ENCODE measurements around the gene PSMC1. TPM values are rescaled to one million over a fixed set of nuclear protein-coding genes. Genes with fewer than 3 reads are reported as not detected.
"Not testable (repeated sequence)": the region's sequence is repeated elsewhere in the genome, so short reads cannot be mapped to it uniquely, and the experiment has no call there.

Gene PSMC1
- total and polyA plus RNA-seq, 11 donors: 113 to 378 (median 126) TPM

GRCh38 chr14:90235179-90235976, 21.0 kb upstream of the PSMC1 start:
- peak; percentile 37 to 89 (median 82) for ATAC-seq
- no peak overlapping the region for H3K27ac ChIP-seq
- no peaks in the 10 kb centered on the region for H3K36me3 ChIP-seq
- no peak overlapping the region for H3K4me3 ChIP-seq
- intact Hi-C loops (cut with DNase I): loop anchor here in 8 of 10 donors (1.0 to 5.0 kb wide), 4 partner anchors 173 to 263 kb away; partner anchors contain the start of gene KCNK13 (in 1 of the 8)
- peaks cover 0 to 4% (median 0%) of the 10 kb centered on the region in 9 donors for H3K27me3 ChIP-seq
- 16 to 19% (median 18%) methylated on average over 21 to 25 of the region's 25 CpGs for WGBS, 4 donors
- TF ChIP-seq CTCF (IDR thresholded peaks at IDR 0.05) (peak; percentile 77 to 99 (median 89)), POLR2A (IDR thresholded peaks at IDR 0.05) (no peak)
- H3K9me3 ChIP-seq: peaks cover 0 to 38% (median 27%) of the 10 kb centered on the region in 12 donors
- DNase-seq: peak; percentile 34 to 82 (median 55)
- H3K4me1 ChIP-seq: peaks cover 0 to 4% (median 0%) of the 10 kb centered on the region in 12 donors

DNA sequence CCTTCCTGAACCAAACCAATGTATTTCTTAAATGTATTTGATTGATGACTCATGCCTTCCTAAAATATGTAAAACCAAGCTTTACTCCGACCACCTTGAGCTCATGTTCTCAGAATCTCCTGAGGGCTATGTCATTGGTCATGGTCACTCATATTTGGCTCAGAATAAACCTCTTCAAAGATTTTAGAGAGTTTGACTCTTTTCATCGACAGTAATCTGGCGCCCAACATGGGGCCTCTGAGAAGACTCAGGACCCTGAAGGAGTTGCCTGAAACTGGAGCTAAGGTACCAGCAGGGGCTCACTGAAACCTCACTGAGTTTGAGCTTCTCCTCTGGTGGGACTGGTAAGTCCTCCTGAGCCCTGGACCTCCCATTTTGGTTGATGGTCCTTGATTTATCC, 17.2 kb upstream of the PSMC1 start:
- 77 to 86% (median 80%) methylated on average over 3 of the region's 3 CpGs for WGBS, 4 donors

DNA sequence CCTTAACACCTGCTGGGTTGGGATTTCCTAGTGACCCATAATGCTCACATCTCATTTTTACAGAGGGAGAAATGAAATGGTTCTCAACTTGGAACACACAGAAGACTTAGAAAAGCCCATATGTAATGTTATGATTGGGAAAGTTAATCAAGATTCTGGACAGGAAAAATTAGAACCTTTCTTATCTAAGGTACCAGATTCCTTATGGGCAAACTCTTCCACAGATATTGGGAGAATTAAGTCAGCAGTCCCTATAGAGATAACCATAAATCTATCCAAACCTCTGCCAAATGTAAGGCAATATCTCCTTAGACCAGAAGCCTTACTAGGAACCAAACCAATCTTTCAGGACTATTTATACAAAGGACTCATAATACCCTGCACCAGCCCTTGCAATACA, 13.9 kb upstream of the PSMC1 start:
- Histone ChIP-seq H3K36me3 (no peaks in the 10 kb centered on the region), H3K9me3 (peaks cover 0 to 45% (median 41%) of the 10 kb centered on the region in 12 donors), H3K4me1 (no peaks in the 10 kb centered on the region), H3K4me3 (no peak overlapping the region), H3K27me3 (peaks cover 0 to 4% (median 0%) of the 10 kb centered on the region in 9 donors), H3K27ac (no peak overlapping the region)
- ATAC-seq (no peak), DNase-seq (no peak)
- intact Hi-C loops (cut with DNase I): no loop called here
- TF ChIP-seq CTCF (IDR thresholded peaks at IDR 0.05) (no peak), POLR2A (IDR thresholded peaks at IDR 0.05) (no peak)

More for the DNA sequence above, 17.2 kb upstream of the PSMC1 start:
- peaks cover 0 to 51% (median 41%) of the 10 kb centered on the region in 12 donors for H3K9me3 ChIP-seq
- peaks cover 0 to 4% (median 0%) of the 10 kb centered on the region in 9 donors for H3K27me3 ChIP-seq
- no peaks in the 10 kb centered on the region for H3K36me3 ChIP-seq
- DNase-seq (no peak), ATAC-seq (no peak)
- intact Hi-C loops (cut with DNase I): loop anchor here in 2 of 10 donors (5.0 kb wide), 2 partner anchors 177 to 267 kb away; partner anchors contain the start of gene KCNK13 (in 1 of the 2)
- peaks cover 0 to 4% (median 0%) of the 10 kb centered on the region in 12 donors for H3K4me1 ChIP-seq
- TF ChIP-seq POLR2A (IDR thresholded peaks at IDR 0.05): no peak
- TF ChIP-seq CTCF (IDR thresholded peaks at IDR 0.05): no peak
- H3K4me3 ChIP-seq: no peak overlapping the region
- H3K27ac ChIP-seq: no peak overlapping the region

- Histone ChIP-seq H3K9me3 (peaks cover 0 to 4% (median 0%) of the 10 kb centered on the region in 12 donors), H3K27ac (no peak overlapping the region), H3K4me3 (no peak overlapping the region), H3K4me1 (no peaks in the 10 kb centered on the region), H3K36me3 (no peaks in the 10 kb centered on the region), H3K27me3 (peaks cover 0 to 4% (median 0%) of the 10 kb centered on the region in 9 donors)
- ATAC-seq (no peak), DNase-seq (no peak)
- intact Hi-C loops (cut with DNase I): no loop called here
- WGBS, 4 donors: 74 to 79% (median 76%) methylated on average over 4 of the region's 4 CpGs
- no peak for TF ChIP-seq CTCF (IDR thresholded peaks at IDR 0.05)
- TF ChIP-seq POLR2A (IDR thresholded peaks at IDR 0.05): no peak
These were observed 9.4 kb upstream of the PSMC1 start for GRCh38 chr14:90246936-90247335.

DNA sequence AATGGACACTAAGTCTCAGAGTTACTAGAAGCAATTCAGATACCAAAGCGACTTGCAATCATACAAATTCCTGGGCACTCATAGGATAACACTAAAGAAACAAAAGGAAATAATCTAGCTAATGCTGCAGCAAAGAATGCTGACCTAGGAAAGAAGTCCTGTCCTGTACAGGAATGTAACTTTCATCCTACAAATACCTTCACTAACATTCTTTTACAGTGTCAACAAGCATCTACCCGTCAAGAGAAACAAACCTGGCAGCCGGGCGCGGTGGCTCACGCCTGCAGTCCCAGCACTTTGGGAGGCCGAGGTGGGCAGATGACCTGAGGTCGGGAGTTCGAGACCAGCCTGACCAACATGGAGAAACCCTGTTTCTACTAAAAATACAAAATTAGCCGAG, 8.9 kb upstream of the PSMC1 start:
- H3K27ac ChIP-seq; H3K9me3 ChIP-seq; H3K27me3 ChIP-seq; DNase-seq; H3K36me3 ChIP-seq; intact Hi-C loops (cut with DNase I); H3K4me1 ChIP-seq; ATAC-seq; H3K4me3 ChIP-seq: not testable (repeated sequence)
- 83 to 85% (median 85%) methylated on average over 10 of the region's 10 CpGs for WGBS, 4 donors
